Gastroesophageal sphincter (tissue), 4 donors: ENCODE results near the gene ZNF565. TPM values are rescaled to one million over a fixed set of nuclear protein-coding genes. Genes with fewer than 3 reads are reported as not detected.
"Not testable (repeated sequence)": the region's sequence is repeated elsewhere in the genome, so short reads cannot be mapped to it uniquely, and the experiment has no call there.

Experiments used
- ATAC-seq: fragments of 150-250 bp; one replicate; pipeline ENCODE4 v1.9.1; 2016; ENCODE audit warnings: mild to moderate bottlenecking, moderate library complexity
- H3K27ac ChIP-seq, 4 donors: fragments of 200-600 bp; sonication (generic) in 3 of 4; 1 replicate in 3 of 4; 2 replicates in 1 of 4; pipeline ENCODE4 v1.5.1; 2016 to 2019
- H3K27me3 ChIP-seq: fragments of 200-600 bp; sonication (generic); one replicate; pipeline ENCODE4 v1.5.1; 2019
- H3K36me3 ChIP-seq, 2 donors: fragments of 200-600 bp; sonication (generic); one replicate each; pipeline ENCODE4 v1.5.1; 2019; ENCODE audit warnings: control low read depth in 1 of 2
- H3K4me1 ChIP-seq, 3 donors: fragments of 200-600 bp; sonication (generic); 1 replicate in 2 of 3; 2 replicates in 1 of 3; pipeline ENCODE4 v1.5.1; 2016 to 2019; ENCODE audit warnings: control low read depth in 2 of 3
- H3K4me3 ChIP-seq, 2 donors: fragments of 200-600 bp; sonication (generic); one replicate each; pipeline ENCODE4 v1.5.1; 2019; ENCODE audit warnings: mild to moderate bottlenecking in 1 of 2, moderate library complexity in 1 of 2
- H3K9me3 ChIP-seq, 3 donors: fragments of 200-600 bp; sonication (generic); one replicate each; pipeline ENCODE4 v1.5.1; 2017 to 2019; ENCODE audit warnings: control low read depth in 2 of 3
- CTCF ChIP-seq, 4 experiments: fragments of 200-600 bp in 2 of 4; fragments of 450-650 bp in 2 of 4; sonication (generic) in 1 of 4; IDR thresholded peaks; one replicate each; pipeline ENCODE4 v1.5.1; 2017 to 2019; ENCODE audit warnings: antibody characterized with exemption in 4 of 4, mild to moderate bottlenecking in 2 of 4, moderate library complexity in 2 of 4
- EP300 ChIP-seq: sonication (generic); formaldehyde crosslinking; IDR thresholded peaks from one replicate; pipeline ENCODE4 v1.6.1; 2017; ENCODE audit warnings: antibody characterized with exemption, mild to moderate bottlenecking
- POLR2A ChIP-seq, 2 donors: fragments of 450-650 bp; IDR thresholded peaks; one replicate each; pipeline ENCODE4 v1.6.1; 2017; ENCODE audit warnings: antibody characterized with exemption in 2 of 2, mild to moderate bottlenecking in 2 of 2, moderate library complexity in 1 of 2
- POLR2AphosphoS5 ChIP-seq: sonication (generic); formaldehyde crosslinking; IDR thresholded peaks from one replicate; pipeline ENCODE4 v1.6.1; 2017; ENCODE audit warnings: antibody characterized with exemption
- WGBS, 2 donors: methylation state at CpG; one replicate each; pipeline ENCODE4 v1.1.5; 2018; ENCODE audit warnings: low coverage in 1 of 2; 5-methylcytosine and 5-hydroxymethylcytosine counted together
- total RNA-seq, 4 donors: library from RNA; depleted of rRNA; stranded (reverse); fragments of >200 nt; gene quantifications; one replicate each; pipeline ENCODE4 v1.1.0, GENCODE V29; 2016

The ZNF565 gene
- total RNA-seq, 4 donors from 2014 or later = 4.4 to 6.3 (median 5.8) TPM

GRCh38 chr19:36207605-36208252, 6.7 kb downstream of the ZNF565 start:
- H3K4me1 ChIP-seq = no peaks in the 10 kb centered on the region
- TF ChIP-seq POLR2AphosphoS5 (no peak), CTCF (IDR thresholded peaks at IDR 0.05) (no peak), EP300 (no peak), POLR2A (IDR thresholded peaks at IDR 0.05) (no peak)
- ATAC-seq = no peak
- H3K9me3 ChIP-seq = no peaks in the 10 kb centered on the region
- whole genome bisulfite sequencing, 2 donors = 86 to 97% methylated on average over 2 to 3 of the region's 3 CpGs
- no peak overlapping the region for H3K4me3 ChIP-seq
- no peaks in the 10 kb centered on the region for H3K27me3 ChIP-seq
- peaks cover 0 to 30% of the 10 kb centered on the region in 2 donors for H3K36me3 ChIP-seq
- H3K27ac ChIP-seq = no peak overlapping the region

GRCh38 chr19:36203293-36203692, 11.2 kb downstream of the ZNF565 start:
- no peaks in the 10 kb centered on the region for H3K9me3 ChIP-seq
- H3K27me3 ChIP-seq = no peaks in the 10 kb centered on the region
- WGBS, 2 donors = 94 to 95% methylated on average over 2 to 4 of the region's 4 CpGs
- no peak overlapping the region for H3K27ac ChIP-seq
- H3K36me3 ChIP-seq = peaks cover 0 to 52% of the 10 kb centered on the region in 2 donors
- no peaks in the 10 kb centered on the region for H3K4me1 ChIP-seq
- H3K4me3 ChIP-seq = no peak overlapping the region
- no peak for ATAC-seq
- TF ChIP-seq POLR2A (IDR thresholded peaks at IDR 0.05) = no peak
- TF ChIP-seq CTCF (IDR thresholded peaks at IDR 0.05) = no peak
- no peak for TF ChIP-seq EP300
- no peak for TF ChIP-seq POLR2AphosphoS5

GRCh38 chr19:36201684-36202083, 12.8 kb downstream of the ZNF565 start:
- no peak overlapping the region for H3K4me3 ChIP-seq
- H3K9me3 ChIP-seq = no peaks in the 10 kb centered on the region
- ATAC-seq = no peak
- no peaks in the 10 kb centered on the region for H3K27me3 ChIP-seq
- peaks cover 0 to 48% of the 10 kb centered on the region in 2 donors for H3K36me3 ChIP-seq
- no peak overlapping the region for H3K27ac ChIP-seq
- TF ChIP-seq CTCF (IDR thresholded peaks at IDR 0.05) (no peak), POLR2AphosphoS5 (no peak), POLR2A (IDR thresholded peaks at IDR 0.05) (no peak), EP300 (no peak)
- WGBS, 2 donors = 92% methylated on average over 4 of the region's 6 CpGs; no CpG with 5 or more reads in 1 of the 2 donors
- H3K4me1 ChIP-seq = no peaks in the 10 kb centered on the region

- WGBS, 2 donors = 90 to 100% methylated on average over 2 of the region's 2 CpGs
- Histone ChIP-seq H3K27ac (no peak overlapping the region), H3K27me3 (no peaks in the 10 kb centered on the region), H3K9me3 (no peaks in the 10 kb centered on the region), H3K4me3 (no peak overlapping the region), H3K36me3 (peaks cover 0 to 46% of the 10 kb centered on the region in 2 donors), H3K4me1 (no peaks in the 10 kb centered on the region)
- no peak for ATAC-seq
- TF ChIP-seq CTCF (IDR thresholded peaks at IDR 0.05) (no peak), EP300 (no peak), POLR2AphosphoS5 (no peak), POLR2A (IDR thresholded peaks at IDR 0.05) (no peak)
These were observed 16.3 kb downstream of the ZNF565 start for GRCh38 chr19:36198119-36198518.

GRCh38 chr19:36196249-36196648, 18.2 kb downstream of the ZNF565 start:
- peaks cover 0 to 42% of the 10 kb centered on the region in 2 donors for H3K36me3 ChIP-seq
- no peaks in the 10 kb centered on the region for H3K9me3 ChIP-seq
- TF ChIP-seq EP300 = no peak
- no peak for TF ChIP-seq CTCF (IDR thresholded peaks at IDR 0.05)
- TF ChIP-seq POLR2A (IDR thresholded peaks at IDR 0.05) = no peak
- no peak for TF ChIP-seq POLR2AphosphoS5
- no peak overlapping the region for H3K27ac ChIP-seq
- H3K4me3 ChIP-seq = no peak overlapping the region
- no peak for ATAC-seq
- 100% methylated on average over 1 of the region's 2 CpGs for whole genome bisulfite sequencing, 2 donors
- H3K4me1 ChIP-seq = no peaks in the 10 kb centered on the region
- H3K27me3 ChIP-seq = no peaks in the 10 kb centered on the region

GRCh38 chr19:36186722-36187121, 27.7 kb downstream of the ZNF565 start:
- not testable (repeated sequence) for H3K9me3 ChIP-seq, H3K4me1 ChIP-seq, H3K27ac ChIP-seq, ATAC-seq, H3K4me3 ChIP-seq, H3K27me3 ChIP-seq
- peaks cover 0 to 26% of the 10 kb centered on the region in 2 donors for H3K36me3 ChIP-seq
- WGBS, 2 donors = 82% methylated on average over 4 to 5 of the region's 5 CpGs
